ENCODE results near the gene TAL1. TPM values are rescaled to one million over a fixed set of nuclear protein-coding genes. Genes with fewer than 3 reads are reported as not detected.
"Not testable (repeated sequence)": the region's sequence is repeated elsewhere in the genome, so short reads cannot be mapped to it uniquely, and the experiment has no call there.

Gene TAL1
- 0.15 TPM for polyA plus RNA-seq (2013, experiment 1 of 2)
- 0.06 TPM for polyA plus RNA-seq (2013, experiment 2 of 2)

- no peaks in the 10 kb centered on the region for H3K36me3 ChIP-seq (ENCODE audit: insufficient read depth, low read length)
- peaks cover 34% of the 10 kb centered on the region for H3K4me1 ChIP-seq (ENCODE audit: insufficient read depth, low read length)
- no peak within 1 kb of the TSS for H3K9ac ChIP-seq (ENCODE audit: low read depth, low read length)
- H3K27me3 ChIP-seq (ENCODE audit: insufficient read depth, low read length), result peaks cover 97% of the 10 kb centered on the region
- H3K4me3 ChIP-seq (ENCODE audit: low read length), result peak within 1 kb of the TSS; percentile 34
- H3K27ac ChIP-seq (ENCODE audit: low read depth, low read length), result no peak within 1 kb of the TSS
- no peaks in the 10 kb centered on the region for H3K9me3 ChIP-seq (ENCODE audit: insufficient read depth, low read depth, low read length)
- 1% methylated on average over 51 of the region's 51 CpGs for WGBS
These were observed at the start of gene TAL1 for GRCh38 chr1:47232187-47232874. Gene TAL1, minus strand, starts transcription at chr1:47232225. Its CDS starts 6,337 bp downstream, at chr1:47225888.

- no peak overlapping the region for H3K4me3 ChIP-seq (ENCODE audit: low read length)
- no peak overlapping the region for H3K27ac ChIP-seq (ENCODE audit: low read depth, low read length)
- H3K4me1 ChIP-seq (ENCODE audit: insufficient read depth, low read length), result no peaks in the 10 kb centered on the region
- H3K9ac ChIP-seq (ENCODE audit: low read depth, low read length), result no peak overlapping the region
- H3K9me3 ChIP-seq (ENCODE audit: insufficient read depth, low read depth, low read length), result no peaks in the 10 kb centered on the region
- 97% methylated on average over 3 of the region's 3 CpGs for WGBS
- H3K36me3 ChIP-seq (ENCODE audit: insufficient read depth, low read length), result peaks cover 93% of the 10 kb centered on the region
- H3K27me3 ChIP-seq (ENCODE audit: insufficient read depth, low read length), result no peaks in the 10 kb centered on the region
These were observed 48.1 kb upstream of the TAL1 start for GRCh38 chr1:47280142-47280541.

- no peak overlapping the region for H3K9ac ChIP-seq (ENCODE audit: low read depth, low read length)
- no peaks in the 10 kb centered on the region for H3K9me3 ChIP-seq (ENCODE audit: insufficient read depth, low read depth, low read length)
- H3K27ac ChIP-seq (ENCODE audit: low read depth, low read length), result no peak overlapping the region
- peaks cover 82% of the 10 kb centered on the region for H3K36me3 ChIP-seq (ENCODE audit: insufficient read depth, low read length)
- H3K4me1 ChIP-seq (ENCODE audit: insufficient read depth, low read length), result no peaks in the 10 kb centered on the region
- 86% methylated on average over 1 of the region's 2 CpGs for WGBS
- no peaks in the 10 kb centered on the region for H3K27me3 ChIP-seq (ENCODE audit: insufficient read depth, low read length)
- H3K4me3 ChIP-seq (ENCODE audit: low read length), result no peak overlapping the region
These were observed 44.8 kb upstream of the TAL1 start for GRCh38 chr1:47276850-47277249.

GRCh38 chr1:47275811-47276210 is 43.8 kb upstream of the TAL1 start:
- H3K9me3 ChIP-seq (ENCODE audit: insufficient read depth, low read depth, low read length); H3K27me3 ChIP-seq (ENCODE audit: insufficient read depth, low read length); H3K27ac ChIP-seq (ENCODE audit: low read depth, low read length); H3K4me1 ChIP-seq (ENCODE audit: insufficient read depth, low read length); H3K9ac ChIP-seq (ENCODE audit: low read depth, low read length); H3K4me3 ChIP-seq (ENCODE audit: low read length): not testable (repeated sequence)
- 97% methylated on average over 7 of the region's 7 CpGs for WGBS
- H3K36me3 ChIP-seq (ENCODE audit: insufficient read depth, low read length), result peaks cover 82% of the 10 kb centered on the region

GRCh38 chr1:47265529-47265928 is 33.5 kb upstream of the TAL1 start:
- not testable (repeated sequence) for H3K4me3 ChIP-seq (ENCODE audit: low read length)
- peaks cover 84% of the 10 kb centered on the region for H3K36me3 ChIP-seq (ENCODE audit: insufficient read depth, low read length)

GRCh38 chr1:47262787-47263413 is 30.9 kb upstream of the TAL1 start:
- Histone ChIP-seq H3K4me3 (ENCODE audit: low read length) (no peak overlapping the region), H3K9ac (ENCODE audit: low read depth, low read length) (no peak overlapping the region), H3K36me3 (ENCODE audit: insufficient read depth, low read length) (peaks cover 86% of the 10 kb centered on the region), H3K27ac (ENCODE audit: low read depth, low read length) (no peak overlapping the region), H3K9me3 (ENCODE audit: insufficient read depth, low read depth, low read length) (no peaks in the 10 kb centered on the region), H3K4me1 (ENCODE audit: insufficient read depth, low read length) (no peaks in the 10 kb centered on the region), H3K27me3 (ENCODE audit: insufficient read depth, low read length) (no peaks in the 10 kb centered on the region)
- WGBS, result 100% methylated on average over 1 of the region's 1 CpG

More at GRCh38 chr1:47265529-47265928, 33.5 kb upstream of the TAL1 start:
- H3K27me3 ChIP-seq (ENCODE audit: insufficient read depth, low read length); H3K4me1 ChIP-seq (ENCODE audit: insufficient read depth, low read length); H3K27ac ChIP-seq (ENCODE audit: low read depth, low read length); H3K9me3 ChIP-seq (ENCODE audit: insufficient read depth, low read depth, low read length); H3K9ac ChIP-seq (ENCODE audit: low read depth, low read length): not testable (repeated sequence)
- 95% methylated on average over 8 of the region's 8 CpGs for WGBS

GRCh38 chr1:47257224-47257623 is 25.2 kb upstream of the TAL1 start:
- H3K27me3 ChIP-seq (ENCODE audit: insufficient read depth, low read length), result no peaks in the 10 kb centered on the region
- no peaks in the 10 kb centered on the region for H3K4me1 ChIP-seq (ENCODE audit: insufficient read depth, low read length)
- H3K27ac ChIP-seq (ENCODE audit: low read depth, low read length), result no peak overlapping the region
- 94% methylated on average over 2 of the region's 2 CpGs for WGBS
- peaks cover 84% of the 10 kb centered on the region for H3K36me3 ChIP-seq (ENCODE audit: insufficient read depth, low read length)
- H3K9me3 ChIP-seq (ENCODE audit: insufficient read depth, low read depth, low read length), result no peaks in the 10 kb centered on the region
- H3K9ac ChIP-seq (ENCODE audit: low read depth, low read length), result no peak overlapping the region
- no peak overlapping the region for H3K4me3 ChIP-seq (ENCODE audit: low read length)

- Histone ChIP-seq H3K36me3 (ENCODE audit: insufficient read depth, low read length) (peaks cover 64% of the 10 kb centered on the region), H3K27me3 (ENCODE audit: insufficient read depth, low read length) (no peaks in the 10 kb centered on the region), H3K9me3 (ENCODE audit: insufficient read depth, low read depth, low read length) (no peaks in the 10 kb centered on the region), H3K9ac (ENCODE audit: low read depth, low read length) (no peak overlapping the region), H3K27ac (ENCODE audit: low read depth, low read length) (no peak overlapping the region), H3K4me1 (ENCODE audit: insufficient read depth, low read length) (no peaks in the 10 kb centered on the region), H3K4me3 (ENCODE audit: low read length) (no peak overlapping the region)
- 96% methylated on average over 4 of the region's 5 CpGs for WGBS
These were observed 20.8 kb upstream of the TAL1 start for GRCh38 chr1:47252795-47253194.

GRCh38 chr1:47252369-47252768 is 20.3 kb upstream of the TAL1 start:
- H3K36me3 ChIP-seq (ENCODE audit: insufficient read depth, low read length), result peaks cover 60% of the 10 kb centered on the region
- H3K27me3 ChIP-seq (ENCODE audit: insufficient read depth, low read length), result no peaks in the 10 kb centered on the region

GRCh38 chr1:47249755-47250154 is 17.7 kb upstream of the TAL1 start:
- 83% methylated on average over 1 of the region's 3 CpGs for WGBS
- Histone ChIP-seq H3K9ac (ENCODE audit: low read depth, low read length) (no peak overlapping the region), H3K4me1 (ENCODE audit: insufficient read depth, low read length) (no peaks in the 10 kb centered on the region), H3K27me3 (ENCODE audit: insufficient read depth, low read length) (peaks cover 4% of the 10 kb centered on the region; the same call in 1 of the 2 replicates), H3K4me3 (ENCODE audit: low read length) (no peak overlapping the region), H3K9me3 (ENCODE audit: insufficient read depth, low read depth, low read length) (no peaks in the 10 kb centered on the region), H3K36me3 (ENCODE audit: insufficient read depth, low read length) (peaks cover 41% of the 10 kb centered on the region), H3K27ac (ENCODE audit: low read depth, low read length) (no peak overlapping the region)

More at GRCh38 chr1:47252369-47252768, 20.3 kb upstream of the TAL1 start:
- Histone ChIP-seq H3K27ac (ENCODE audit: low read depth, low read length) (no peak overlapping the region), H3K9ac (ENCODE audit: low read depth, low read length) (no peak overlapping the region), H3K9me3 (ENCODE audit: insufficient read depth, low read depth, low read length) (no peaks in the 10 kb centered on the region), H3K4me3 (ENCODE audit: low read length) (no peak overlapping the region), H3K4me1 (ENCODE audit: insufficient read depth, low read length) (no peaks in the 10 kb centered on the region)
- WGBS, result no CpG with 5 or more reads among the region's 1 CpG

- Histone ChIP-seq H3K27ac (ENCODE audit: low read depth, low read length) (no peak overlapping the region), H3K9ac (ENCODE audit: low read depth, low read length) (no peak overlapping the region), H3K9me3 (ENCODE audit: insufficient read depth, low read depth, low read length) (no peaks in the 10 kb centered on the region), H3K27me3 (ENCODE audit: insufficient read depth, low read length) (peaks cover 21% of the 10 kb centered on the region), H3K4me1 (ENCODE audit: insufficient read depth, low read length) (no peaks in the 10 kb centered on the region), H3K4me3 (ENCODE audit: low read length) (no peak overlapping the region), H3K36me3 (ENCODE audit: insufficient read depth, low read length) (no peaks in the 10 kb centered on the region)
- 88% methylated on average over 3 of the region's 3 CpGs for WGBS
These were observed 12.4 kb upstream of the TAL1 start for GRCh38 chr1:47244339-47244862.
